Activated CD8-positive, alpha-beta memory T cell treated with anti-CD3 and anti-CD28 coated beads, Interleukin-2, amount 50 U/mL, for 48 hours (primary cell): ENCODE data around the gene ANO2.

Source experiments
- DNase-seq: peaks from one replicate; pipeline ENCODE4 v3.0.0-alpha.2; 2020

ANO2 gene

DNA sequence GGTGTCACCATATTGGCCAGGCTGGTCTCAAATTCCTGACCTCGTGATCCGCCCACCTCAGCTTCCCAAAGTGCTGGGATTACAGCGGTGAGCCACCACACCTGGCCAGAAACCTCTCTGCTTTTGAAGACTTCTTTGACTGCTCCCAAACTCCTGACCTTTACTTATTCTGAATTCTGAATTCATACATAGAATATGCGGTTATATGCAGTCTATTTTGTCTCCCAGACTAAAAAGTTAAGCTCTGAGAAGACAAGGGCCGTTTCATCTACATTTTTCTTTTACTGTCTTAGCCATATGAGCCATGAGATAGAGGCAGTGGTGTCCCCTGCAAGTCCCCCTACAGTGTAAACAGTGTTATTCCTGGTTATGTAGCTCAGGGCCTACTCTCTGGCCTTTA lies 333.9 kb downstream of the ANO2 start:
- DNase-seq: no peak

DNA sequence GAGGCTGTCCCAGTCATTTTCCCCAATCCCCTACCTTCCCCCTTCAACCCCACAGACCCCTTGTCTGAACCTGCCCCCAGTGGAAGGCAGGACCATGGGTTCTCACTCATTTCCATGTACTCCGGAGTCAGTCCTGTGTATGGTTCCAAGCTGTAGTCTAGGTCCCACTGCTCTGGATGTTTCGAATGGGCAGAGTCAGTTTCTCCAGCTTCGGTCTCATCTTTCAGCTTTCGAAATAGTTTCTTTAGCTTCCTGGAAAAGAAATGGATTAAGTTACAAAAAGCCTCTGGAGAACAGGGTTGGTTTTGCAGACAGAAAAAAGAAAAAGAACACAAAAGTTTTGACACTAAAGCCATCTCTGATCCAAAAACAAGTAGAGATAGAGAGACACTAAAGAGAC lies 345.7 kb downstream of the ANO2 start:
- DNase-seq: no peak

DNA sequence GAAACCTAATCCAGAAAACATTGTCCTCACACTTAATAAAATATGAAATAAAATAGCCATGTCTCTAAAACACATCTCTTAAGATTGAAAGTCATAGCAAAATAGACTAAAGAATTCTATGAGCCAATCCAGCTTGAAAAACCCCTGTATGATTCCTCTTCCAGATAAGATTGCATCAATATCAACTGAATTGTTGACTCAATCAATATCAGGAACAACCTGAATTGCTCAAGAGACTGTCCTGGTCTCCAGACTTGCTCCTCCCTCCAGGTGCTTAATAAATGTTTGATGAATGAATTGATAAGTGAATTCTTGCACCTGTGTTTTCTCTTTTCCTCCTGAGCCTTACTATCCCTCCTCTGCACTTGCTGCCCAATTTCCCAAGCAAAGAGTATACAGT lies 351.1 kb downstream of the ANO2 start:
- no peak for DNase-seq

DNA sequence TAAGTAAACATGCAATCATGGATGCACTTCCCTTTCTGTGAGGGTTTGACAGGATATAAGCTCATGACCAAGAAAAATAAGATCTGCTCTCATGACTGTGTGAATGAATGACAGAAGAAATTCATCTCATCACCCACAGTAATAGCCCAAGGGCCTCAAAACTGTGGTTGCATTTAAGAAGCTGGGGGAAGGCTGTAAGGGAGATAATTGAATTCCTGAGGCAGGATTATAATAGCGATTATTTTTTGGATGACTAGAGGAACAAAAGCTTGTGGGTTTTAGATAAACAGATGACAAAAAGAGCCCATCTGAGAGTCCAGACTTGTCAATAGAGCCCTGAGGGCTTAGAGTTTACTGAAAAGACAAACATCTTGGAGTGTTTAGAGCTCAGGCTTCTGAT lies 352.0 kb downstream of the ANO2 start:
- no peak for DNase-seq

DNA sequence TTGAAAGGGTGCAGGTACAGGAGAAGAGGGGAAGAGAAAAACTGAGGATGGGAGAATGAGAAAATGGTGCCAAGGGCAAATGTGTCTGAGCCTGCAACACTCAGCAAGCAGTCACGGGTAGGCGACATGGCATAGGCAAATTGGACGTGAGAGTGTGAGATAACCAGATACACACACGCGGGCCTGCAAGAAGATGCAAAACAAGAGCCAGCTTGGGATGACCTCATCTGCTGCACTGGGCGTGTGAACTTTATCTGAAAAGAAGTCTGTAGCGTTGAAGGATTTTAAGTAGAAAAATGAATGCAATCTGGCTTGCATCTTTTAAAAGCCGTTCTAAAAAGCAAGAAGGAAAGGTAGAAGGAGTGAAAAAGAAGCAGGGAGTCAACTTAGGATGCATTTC lies 352.7 kb downstream of the ANO2 start:
- DNase-seq: no peak

DNA sequence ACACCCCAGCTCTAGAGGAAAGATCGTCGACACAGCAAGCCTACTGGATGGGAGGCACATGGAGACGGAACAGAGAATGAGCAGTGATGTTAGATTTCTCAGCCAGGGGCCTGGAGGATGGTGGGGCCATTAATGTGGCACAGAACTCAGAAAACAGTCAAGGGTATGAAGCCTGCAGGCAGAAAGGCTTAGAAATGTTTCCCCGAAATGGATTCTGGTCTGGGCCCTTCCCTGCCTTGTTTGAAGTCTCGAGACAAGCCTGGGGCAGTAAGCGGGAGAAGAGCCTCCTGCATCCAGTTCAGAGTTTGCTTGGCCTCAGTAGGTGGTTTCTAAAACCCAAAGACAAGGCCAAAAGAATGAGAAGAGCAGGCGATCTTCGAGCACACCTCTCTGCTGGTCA lies 354.7 kb downstream of the ANO2 start:
- DNase-seq: no peak

- no peak for DNase-seq
Observed at GRCh38 chr12:5589054-5589453, 356.0 kb downstream of the ANO2 start.

DNA sequence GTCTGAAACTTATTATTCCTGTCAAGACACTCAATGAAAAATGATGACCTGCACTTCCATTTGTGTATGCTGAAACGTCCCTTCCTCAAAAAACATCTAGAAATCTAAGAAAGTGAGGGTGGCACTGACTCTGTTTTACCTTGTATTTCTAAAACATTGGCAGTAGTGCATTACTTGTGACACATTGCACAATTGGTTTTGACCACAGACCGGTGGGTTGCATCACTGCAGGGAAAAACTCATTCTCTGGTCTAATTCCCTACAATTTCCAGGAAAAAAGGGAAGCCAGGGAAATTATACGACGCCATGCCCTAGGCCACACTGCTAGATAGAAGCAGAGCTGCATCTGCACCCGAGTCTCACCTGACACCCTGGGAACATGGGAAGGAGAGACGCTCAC lies 356.5 kb downstream of the ANO2 start:
- DNase-seq: no peak

DNA sequence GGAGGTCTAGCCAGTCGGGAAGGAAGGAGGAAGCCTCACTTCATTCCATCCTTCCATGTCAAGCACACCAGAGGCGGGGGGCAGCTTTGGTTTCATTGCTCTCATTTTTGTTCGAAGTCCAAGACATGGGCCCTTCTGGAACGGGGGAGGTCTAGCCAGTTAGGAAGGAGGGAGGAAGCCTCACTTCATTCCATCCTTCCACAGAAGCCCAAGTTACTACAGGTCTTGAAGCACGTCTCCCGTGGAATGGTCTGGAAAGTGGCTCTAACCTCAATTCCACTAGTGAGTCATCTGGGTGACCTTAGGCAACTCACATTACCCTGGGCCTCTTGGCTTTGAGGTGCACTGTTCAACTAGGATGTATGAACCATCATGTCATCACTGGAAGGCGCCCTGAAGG lies 356.9 kb downstream of the ANO2 start:
- DNase-seq: no peak

GRCh38 chr12:5587711-5588121 lies 357.3 kb downstream of the ANO2 start:
- DNase-seq: no peak

- DNase-seq: no peak
Observed at GRCh38 chr12:5586201-5586600, 358.9 kb downstream of the ANO2 start.

DNA sequence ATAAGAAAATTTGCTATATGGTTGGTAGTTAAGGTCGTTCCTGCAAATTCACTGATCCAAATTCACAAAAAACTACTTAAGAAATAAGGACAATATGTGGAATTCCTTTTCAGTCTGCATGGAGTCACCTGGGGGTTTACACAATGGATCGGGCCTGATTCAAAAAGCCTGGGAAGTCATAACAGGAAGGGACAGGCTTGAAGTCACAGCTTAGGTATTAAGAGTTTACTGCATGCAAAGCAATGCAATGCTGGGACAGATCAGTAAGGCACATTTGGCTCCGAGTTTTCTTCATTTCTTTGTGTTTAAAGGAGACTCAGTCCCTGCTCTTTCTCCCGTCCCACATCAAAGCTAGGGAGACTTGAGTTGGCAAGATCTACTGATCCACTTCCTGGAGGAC lies 359.9 kb downstream of the ANO2 start:
- DNase-seq: no peak

- no peak for DNase-seq
Observed at GRCh38 chr12:5584412-5585175, 360.5 kb downstream of the ANO2 start.

- DNase-seq: no peak
Observed at GRCh38 chr12:5582541-5582940, 362.5 kb downstream of the ANO2 start.

GRCh38 chr12:5582018-5582417 lies 363.0 kb downstream of the ANO2 start:
- DNase-seq: no peak

DNA sequence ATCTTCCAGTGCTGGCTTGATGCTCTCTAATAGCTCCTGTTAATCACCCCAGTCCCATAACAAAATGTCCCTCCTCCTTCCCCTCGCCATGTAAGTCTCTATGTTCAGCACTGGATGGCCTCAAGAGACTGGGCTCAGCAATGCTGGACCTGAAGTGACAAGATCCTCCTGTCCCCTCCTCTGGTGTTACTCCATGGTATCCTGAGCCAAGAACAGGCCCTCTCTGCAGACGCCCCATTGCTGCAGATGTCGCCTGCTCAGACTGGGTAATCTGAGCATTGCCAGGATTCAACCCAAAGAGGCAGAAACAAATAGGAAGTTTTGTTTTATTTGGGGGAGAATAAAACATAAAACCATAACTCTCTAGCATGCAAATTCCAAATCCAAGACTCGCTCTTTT lies 363.4 kb downstream of the ANO2 start:
- no peak for DNase-seq

GRCh38 chr12:5581019-5581418 lies 364.0 kb downstream of the ANO2 start:
- no peak for DNase-seq

DNA sequence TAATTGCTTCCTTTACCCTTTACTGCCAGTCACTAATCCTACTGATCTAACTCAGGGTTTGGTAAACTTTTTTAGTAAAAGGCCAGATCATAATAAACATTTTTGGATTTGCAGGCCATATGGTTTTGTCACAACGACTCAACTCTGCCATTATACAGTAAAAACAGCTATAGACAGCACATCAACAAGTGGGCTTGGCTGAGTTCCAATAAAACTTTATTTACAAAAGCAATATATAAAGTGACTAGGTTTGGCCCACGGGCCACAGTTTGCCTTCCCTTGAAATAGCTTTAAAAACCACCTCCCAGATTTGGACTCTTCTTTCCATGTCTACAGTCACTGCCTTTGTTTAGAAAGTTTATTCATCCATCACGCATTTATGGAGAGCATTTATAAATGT lies 366.3 kb downstream of the ANO2 start:
- DNase-seq: no peak

GRCh38 chr12:5577741-5578140 lies 367.3 kb downstream of the ANO2 start:
- no peak for DNase-seq

DNA sequence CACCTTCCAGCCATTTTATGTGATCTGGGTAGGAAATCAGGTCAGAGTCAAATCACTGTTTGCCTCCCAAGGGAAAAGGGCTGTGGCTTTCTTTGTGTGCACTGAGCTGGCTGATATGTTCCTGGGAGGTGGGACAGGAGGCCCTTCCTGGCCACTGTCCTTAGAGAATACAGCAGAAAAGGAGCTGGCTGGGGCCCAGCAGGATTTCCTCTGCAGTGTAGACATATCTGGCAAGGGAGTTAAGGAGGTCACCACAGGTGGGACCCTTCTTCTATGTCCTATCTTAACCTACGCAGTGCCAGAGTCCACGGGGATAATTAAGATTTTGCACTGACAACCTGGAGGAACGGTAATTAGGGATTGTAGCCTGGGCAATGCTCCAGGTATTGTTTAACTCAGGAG lies 367.8 kb downstream of the ANO2 start:
- no peak for DNase-seq

DNA sequence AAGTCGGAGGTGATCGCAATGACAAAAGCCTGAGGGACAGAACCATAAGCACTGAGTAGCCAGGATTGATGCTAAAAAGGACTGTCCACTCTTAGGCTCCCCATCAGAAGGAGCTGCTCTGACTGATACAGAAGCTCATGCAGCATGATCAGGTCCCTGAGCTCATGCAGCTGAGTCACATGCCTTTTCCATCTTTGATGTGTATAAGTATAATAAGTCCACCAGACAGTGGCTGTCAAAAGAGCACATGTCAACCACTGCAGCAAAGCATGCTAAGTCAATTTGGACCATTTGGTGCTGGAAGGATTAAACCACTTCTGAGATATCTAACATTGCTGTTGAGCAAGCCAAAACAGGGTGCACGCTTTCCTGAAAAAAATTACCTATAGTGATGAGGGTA lies 369.1 kb downstream of the ANO2 start:
- no peak for DNase-seq

- DNase-seq: no peak
Observed at GRCh38 chr12:5575232-5575631, 369.8 kb downstream of the ANO2 start.

- DNase-seq: no peak
Observed at GRCh38 chr12:5573390-5573789, 371.7 kb downstream of the ANO2 start.

DNA sequence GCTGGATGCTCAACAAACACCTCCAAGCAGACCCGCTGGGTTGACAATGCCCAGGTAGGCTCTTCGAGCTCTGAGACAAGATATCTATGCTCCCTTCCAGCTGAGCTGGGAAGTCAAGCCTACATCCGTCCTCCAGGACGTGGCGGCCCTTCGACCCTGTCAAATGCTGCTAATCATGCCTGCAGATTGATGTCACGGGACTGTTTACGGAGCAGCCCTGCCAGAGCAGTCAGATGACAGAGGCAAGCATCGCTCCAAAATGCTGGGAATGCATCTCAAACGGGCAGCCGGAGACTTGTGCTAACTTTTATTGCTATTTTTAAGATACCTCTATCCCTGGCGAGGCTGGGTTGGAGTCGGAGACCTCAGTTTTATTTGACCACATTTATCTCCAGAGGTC lies 373.9 kb downstream of the ANO2 start:
- DNase-seq: no peak

DNA sequence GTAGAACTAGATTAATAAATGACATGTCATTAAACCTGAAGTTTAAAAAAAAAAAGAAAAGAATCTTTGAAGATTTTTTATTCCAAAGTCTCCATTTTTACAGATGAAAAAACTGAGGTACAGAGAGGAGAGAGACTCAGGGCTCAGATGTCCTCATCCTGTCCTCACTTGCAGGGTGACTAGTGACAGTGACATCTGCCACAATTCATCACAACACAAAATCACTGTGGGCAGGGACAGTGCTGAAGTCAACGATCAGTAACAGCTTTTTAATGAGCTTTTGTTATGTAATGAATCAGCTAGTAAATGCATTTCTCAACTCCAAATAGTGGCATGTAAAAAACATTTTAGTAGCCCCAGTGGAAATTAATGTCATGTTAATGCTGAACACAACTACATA lies 374.6 kb downstream of the ANO2 start:
- no peak for DNase-seq
